Stimulated activated CD4-positive, alpha-beta T cell treated with anti-CD3 and anti-CD28 coated beads, Interleukin-1b, Interleukin-23, amount 100 ng/mL, for 4 hours (primary cell): Measurements from ENCODE around the gene PRSS1.

Source experiments
- DNase-seq, 2 donors: peaks; one replicate each; pipeline ENCODE4 v3.0.0-alpha.2; 2020; ENCODE audit warnings: low read depth in 2 of 2

PRSS1 gene

GRCh38 chr7:142792593-142792992 lies 43.3 kb downstream of the PRSS1 start:
- DNase-seq = no peak

- no peak for DNase-seq
Measured at GRCh38 chr7:142793156-142793555, 43.9 kb downstream of the PRSS1 start.

- peak; percentile 53 to 61 for DNase-seq
Measured at GRCh38 chr7:142795339-142795863, 46.1 kb downstream of the PRSS1 start.

GRCh38 chr7:142796001-142796500 lies 46.8 kb downstream of the PRSS1 start:
- DNase-seq = no peak

- no peak for DNase-seq
Measured at GRCh38 chr7:142796501-142797390, 47.5 kb downstream of the PRSS1 start.

GRCh38 chr7:142797391-142798377 lies 48.4 kb downstream of the PRSS1 start:
- DNase-seq = no peak

- no peak for DNase-seq
Measured at GRCh38 chr7:142798451-142799436, 49.5 kb downstream of the PRSS1 start.

- DNase-seq = no peak
Measured at GRCh38 chr7:142799437-142799835, 50.2 kb downstream of the PRSS1 start.

- no peak for DNase-seq
Measured at GRCh38 chr7:142800088-142800487, 50.8 kb downstream of the PRSS1 start.

GRCh38 chr7:142800699-142801260 lies 51.5 kb downstream of the PRSS1 start:
- DNase-seq = no peak

GRCh38 chr7:142801601-142802295 lies 52.5 kb downstream of the PRSS1 start:
- DNase-seq = no peak

- DNase-seq = no peak
Measured at GRCh38 chr7:142802301-142802700, 53.0 kb downstream of the PRSS1 start.
